HG03097 (cell line): Measurements from ENCODE around the gene CRACR2A.
A peak's percentile ranks its signal among the peaks of the same experiment; 100 is the strongest.

ENCODE experiments used
- ATAC-seq: cut with Tn5 transposase; IDR thresholded peaks from one replicate; pipeline ENCODE4 v1.9.1; 2021; ENCODE audit not compliant: unreplicated experiment, low FRiP score

Gene CRACR2A

GRCh38 chr12:3752741-3753486 is at the start of gene CRACR2A:
CRACR2A (minus strand) TSS chr12:3753109; CDS start chr12:3696999, 56,110 bp downstream.
- peak; percentile 77 for ATAC-seq

- ATAC-seq: no peak
Measured at GRCh38 chr12:3797531-3798048, 44.7 kb upstream of the CRACR2A start.

GRCh38 chr12:3795492-3796133 is 42.7 kb upstream of the CRACR2A start:
- ATAC-seq: no peak

- ATAC-seq: no peak
Measured at GRCh38 chr12:3795066-3795465, 42.2 kb upstream of the CRACR2A start.

DNA sequence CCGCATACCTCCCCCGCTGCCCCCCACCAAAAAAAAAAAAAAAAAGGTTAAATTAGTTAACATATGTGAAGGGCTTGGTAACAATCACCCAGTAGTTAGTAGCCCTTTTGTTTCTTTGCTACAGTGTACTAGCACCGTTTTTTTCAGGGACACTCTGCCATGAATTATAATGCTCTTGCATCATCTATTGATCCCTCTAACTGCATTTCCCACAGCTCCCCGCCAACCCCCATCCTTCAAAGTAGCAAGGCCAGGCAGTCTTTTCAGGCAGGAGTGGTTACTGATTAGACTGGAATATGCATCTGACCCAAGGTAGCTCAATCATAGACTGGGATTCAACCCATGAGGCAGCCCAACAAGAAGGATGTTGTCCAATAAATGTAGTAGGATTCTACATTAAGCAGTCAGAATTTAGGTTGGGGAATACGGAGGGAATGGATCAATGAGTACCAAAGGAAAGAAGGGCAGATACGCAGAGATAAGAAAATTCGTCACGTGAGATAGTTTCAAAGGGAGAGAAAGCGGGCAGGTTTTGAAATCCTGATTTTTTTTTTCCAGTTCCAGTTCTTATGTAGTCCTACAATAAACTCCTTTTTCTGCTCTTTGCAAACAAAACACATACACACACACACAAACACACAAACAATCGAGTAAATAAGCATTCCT is 39.8 kb upstream of the CRACR2A start:
- no peak for ATAC-seq

- no peak for ATAC-seq
Measured at GRCh38 chr12:3791256-3791874, 38.5 kb upstream of the CRACR2A start.

- ATAC-seq: no peak
Measured at GRCh38 chr12:3790642-3791041, 37.7 kb upstream of the CRACR2A start.

- no peak for ATAC-seq
Measured at GRCh38 chr12:3789838-3790237, 36.9 kb upstream of the CRACR2A start.

- ATAC-seq: no peak
Measured at GRCh38 chr12:3777206-3777809, 24.4 kb upstream of the CRACR2A start.

DNA sequence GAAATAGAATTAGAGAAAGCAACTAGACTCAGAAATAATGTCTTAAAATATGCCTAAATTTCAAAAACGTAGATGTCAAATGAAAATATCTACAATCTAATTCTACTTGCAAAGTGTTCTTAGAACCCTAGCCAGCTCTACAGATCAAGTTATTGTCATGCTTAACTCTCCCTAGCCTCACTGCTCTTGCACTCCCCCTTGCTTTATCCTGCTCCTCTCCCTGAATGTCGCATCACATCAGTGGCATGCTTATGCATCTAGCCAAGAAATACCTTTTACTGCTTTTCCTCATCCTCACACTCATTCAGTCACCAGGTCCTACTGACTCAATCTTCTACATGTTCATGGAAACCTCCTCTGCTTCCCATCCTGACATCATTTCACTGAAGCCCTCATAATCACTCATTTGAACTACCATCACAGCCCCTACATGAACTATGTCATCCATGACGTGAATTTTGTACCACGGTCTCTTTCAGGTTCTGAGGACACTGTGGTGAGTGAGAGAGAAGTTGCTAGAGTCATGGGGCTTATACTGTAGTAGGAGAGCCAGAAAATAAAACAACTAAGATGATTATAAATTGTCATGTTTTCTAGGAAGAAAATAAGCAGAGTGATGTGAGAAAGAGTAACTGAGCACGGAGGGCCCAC is 22.6 kb upstream of the CRACR2A start:
- ATAC-seq: no peak

- ATAC-seq: no peak
Measured at GRCh38 chr12:3772380-3772779, 19.5 kb upstream of the CRACR2A start.

DNA sequence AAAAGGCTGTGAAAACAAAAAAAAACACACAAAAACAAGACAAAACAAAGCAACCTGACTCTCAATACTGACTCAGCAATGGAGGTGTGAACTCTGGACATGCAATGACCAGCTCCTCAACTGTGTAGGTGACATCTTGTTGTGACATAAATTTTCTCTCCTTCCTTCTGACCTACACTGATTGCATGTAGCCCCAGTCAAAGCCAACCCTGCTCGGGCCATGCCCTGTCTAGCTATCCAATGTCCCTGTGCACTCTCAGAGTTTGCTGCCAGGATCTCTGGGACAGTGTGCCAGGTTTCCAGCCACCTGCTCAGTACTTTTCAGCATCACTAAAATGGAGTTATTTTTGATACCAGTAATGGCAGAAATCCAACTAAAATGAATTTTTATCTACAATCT is 18.9 kb upstream of the CRACR2A start:
- ATAC-seq: no peak

GRCh38 chr12:3770891-3771290 is 18.0 kb upstream of the CRACR2A start:
- no peak for ATAC-seq

DNA sequence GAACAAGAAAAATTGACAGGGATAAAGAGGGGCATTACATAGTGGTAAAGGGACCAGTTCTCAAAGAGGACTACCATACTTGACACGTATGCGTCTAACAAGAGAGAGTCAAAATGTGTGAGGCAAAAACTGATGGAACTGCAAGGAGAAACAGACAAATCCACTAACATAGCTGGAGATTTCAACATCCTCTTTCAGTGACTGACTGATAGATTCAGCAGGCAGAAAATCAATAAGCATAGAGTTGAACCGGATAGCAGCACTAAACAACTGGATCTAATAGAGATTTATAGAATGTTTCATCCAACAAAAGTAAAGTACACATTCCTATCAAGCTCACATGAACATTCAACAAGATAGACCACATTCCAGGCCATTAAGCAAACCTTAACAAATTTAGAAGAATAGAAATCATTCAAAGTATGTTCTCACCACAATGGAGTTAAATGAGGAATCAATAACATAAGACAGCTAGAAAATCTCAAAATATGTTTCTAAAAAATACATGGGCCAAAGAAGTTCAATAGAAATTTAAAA is 16.1 kb upstream of the CRACR2A start:
- no peak for ATAC-seq

- ATAC-seq: no peak
Measured at GRCh38 chr12:3761116-3761735, 8.3 kb upstream of the CRACR2A start.

DNA sequence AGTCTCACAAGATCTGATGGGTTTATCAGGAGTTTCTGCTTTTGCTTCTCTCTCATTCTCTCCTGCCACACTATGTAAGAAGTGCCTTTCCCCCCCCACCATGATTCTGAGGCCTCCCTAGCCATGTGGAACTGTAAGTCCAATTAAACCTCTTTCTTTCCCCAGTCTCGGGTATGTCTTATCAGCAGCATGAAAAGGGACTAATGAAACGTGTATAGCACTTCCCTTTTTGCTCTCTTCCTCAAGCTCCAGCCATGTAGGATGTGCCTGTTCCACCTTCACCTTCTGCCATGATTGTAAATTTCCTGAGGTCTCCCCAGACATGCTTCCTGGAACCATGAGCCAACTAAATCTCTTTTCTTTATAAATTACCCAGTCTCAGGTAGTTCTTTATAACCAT is 7.0 kb upstream of the CRACR2A start:
- ATAC-seq: no peak

- no peak for ATAC-seq
Measured at GRCh38 chr12:3757261-3757660, 4.4 kb upstream of the CRACR2A start.

- no peak for ATAC-seq
Measured at GRCh38 chr12:3755898-3756297, 3.0 kb upstream of the CRACR2A start.

GRCh38 chr12:3753544-3754284 is 805 bp upstream of the CRACR2A start:
- no peak for ATAC-seq
